Vagina (tissue), 2 donors: ENCODE results near the gene GK. TPM values are rescaled to one million over a fixed set of nuclear protein-coding genes. Genes with fewer than 3 reads are reported as not detected.

Source experiments
- DNase-seq, 2 donors: peaks; one replicate each; pipeline ENCODE4 v3.0.0-alpha.2; 2017; ENCODE audit errors: extremely low spot score in 2 of 2
- H3K27ac ChIP-seq: fragments of 200-600 bp; sonication (generic); one replicate; pipeline ENCODE4 v1.5.1; 2019
- H3K27me3 ChIP-seq: fragments of 200-600 bp; sonication (generic); one replicate; pipeline ENCODE4 v1.5.1; 2019
- H3K36me3 ChIP-seq, 2 donors: fragments of 200-600 bp; sonication (generic); one replicate each; pipeline ENCODE4 v1.5.1; 2017 to 2019
- H3K4me1 ChIP-seq: fragments of 200-600 bp; sonication (generic); one replicate; pipeline ENCODE4 v1.5.1; 2019
- H3K4me3 ChIP-seq, 2 donors: fragments of 200-600 bp; sonication (generic); 1 replicate in 1 of 2; 2 replicates in 1 of 2; pipeline ENCODE4 v1.5.1; 2016 to 2019
- H3K9me3 ChIP-seq: fragments of 200-600 bp; sonication (generic); one replicate; pipeline ENCODE4 v1.5.1; 2019
- POLR2A ChIP-seq, 2 donors: fragments of 450-650 bp; IDR thresholded peaks; one replicate each; pipeline ENCODE4 v1.6.1; 2017; ENCODE audit warnings: antibody characterized with exemption in 2 of 2, mild to moderate bottlenecking in 2 of 2, moderate library complexity in 2 of 2
- POLR2AphosphoS5 ChIP-seq, 2 donors: sonication (generic); formaldehyde crosslinking; IDR thresholded peaks; one replicate each; pipeline ENCODE4 v1.9.0; 2017; ENCODE audit warnings: antibody characterized with exemption in 2 of 2, mild to moderate bottlenecking in 2 of 2, low read depth in 1 of 2; ENCODE audit not compliant: insufficient read depth in 1 of 2
- intact Hi-C: fragments of 100-400 bp; cut with DNase I; formaldehyde crosslinking; loops from one replicate; pipeline ENCODE4 v1.15.1; 2023
- total RNA-seq: library from RNA; depleted of rRNA; stranded (reverse); fragments of >200 nt; gene quantifications from one replicate; pipeline ENCODE4 v1.2.3, GENCODE V29; 2016
- TF ChIP-seq, protein P1 (sequence below), 3 experiments: fragments of 450-650 bp in 2 of 3; fragments of 200-600 bp in 1 of 3; sonication (generic) in 1 of 3; IDR thresholded peaks; one replicate each; pipeline ENCODE4 v1.5.1; 2017 to 2019; ENCODE audit warnings: antibody characterized with exemption in 3 of 3, mild to moderate bottlenecking in 2 of 3, moderate library complexity in 2 of 3

GK gene
- total RNA-seq, 1 donor from 2014 or later, result 7.6 TPM

DNA sequence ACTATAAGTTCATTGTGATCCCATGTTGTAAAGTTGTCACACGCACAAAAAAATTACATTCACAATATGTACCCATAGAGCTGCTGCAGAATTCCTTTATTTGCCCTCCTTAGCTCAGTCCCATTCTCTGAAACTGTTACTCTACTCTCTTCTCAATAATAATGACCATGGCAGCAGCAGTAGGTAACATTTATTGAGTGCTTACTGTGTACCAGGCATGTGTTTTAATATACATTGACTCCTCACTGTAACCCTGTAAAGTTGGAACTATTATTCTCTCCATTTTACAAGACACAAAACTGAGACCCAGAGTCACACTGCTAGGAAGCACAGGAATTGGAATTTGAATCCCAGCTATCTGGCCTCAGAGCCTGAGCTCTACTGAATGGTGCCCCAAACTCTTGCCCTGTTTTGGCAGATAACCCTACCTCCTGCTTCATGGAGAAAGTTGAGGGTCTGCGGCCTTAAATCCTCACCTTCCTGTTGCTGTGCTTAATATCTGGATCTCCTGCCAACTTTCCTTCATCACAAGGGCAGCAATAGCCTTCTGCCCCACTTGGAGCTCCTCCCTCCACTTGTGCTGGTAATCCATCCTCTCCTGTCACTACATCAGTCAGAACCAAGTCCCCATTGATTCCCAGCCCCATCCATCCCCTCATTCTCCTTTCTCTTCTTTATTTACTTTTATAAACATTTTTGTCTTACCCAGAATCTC, 20.8 kb downstream of the GK start:
- intact Hi-C loops, result no loop called here
- DNase-seq, result no peak
- no peaks in the 10 kb centered on the region for H3K4me1 ChIP-seq
- no peaks in the 10 kb centered on the region for H3K9me3 ChIP-seq
- H3K27me3 ChIP-seq, result no peaks in the 10 kb centered on the region
- H3K4me3 ChIP-seq, result no peak overlapping the region
- TF ChIP-seq, protein P1, sequence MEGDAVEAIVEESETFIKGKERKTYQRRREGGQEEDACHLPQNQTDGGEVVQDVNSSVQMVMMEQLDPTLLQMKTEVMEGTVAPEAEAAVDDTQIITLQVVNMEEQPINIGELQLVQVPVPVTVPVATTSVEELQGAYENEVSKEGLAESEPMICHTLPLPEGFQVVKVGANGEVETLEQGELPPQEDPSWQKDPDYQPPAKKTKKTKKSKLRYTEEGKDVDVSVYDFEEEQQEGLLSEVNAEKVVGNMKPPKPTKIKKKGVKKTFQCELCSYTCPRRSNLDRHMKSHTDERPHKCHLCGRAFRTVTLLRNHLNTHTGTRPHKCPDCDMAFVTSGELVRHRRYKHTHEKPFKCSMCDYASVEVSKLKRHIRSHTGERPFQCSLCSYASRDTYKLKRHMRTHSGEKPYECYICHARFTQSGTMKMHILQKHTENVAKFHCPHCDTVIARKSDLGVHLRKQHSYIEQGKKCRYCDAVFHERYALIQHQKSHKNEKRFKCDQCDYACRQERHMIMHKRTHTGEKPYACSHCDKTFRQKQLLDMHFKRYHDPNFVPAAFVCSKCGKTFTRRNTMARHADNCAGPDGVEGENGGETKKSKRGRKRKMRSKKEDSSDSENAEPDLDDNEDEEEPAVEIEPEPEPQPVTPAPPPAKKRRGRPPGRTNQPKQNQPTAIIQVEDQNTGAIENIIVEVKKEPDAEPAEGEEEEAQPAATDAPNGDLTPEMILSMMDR (IDR thresholded peaks at IDR 0.05), result no peak
- TF ChIP-seq POLR2AphosphoS5 (IDR thresholded peaks at IDR 0.05; ENCODE audit: insufficient read depth in 1 of 2, low read depth in 1 of 2) (no peak), POLR2A (IDR thresholded peaks at IDR 0.05) (no peak)
- no peaks in the 10 kb centered on the region for H3K36me3 ChIP-seq
- no peak overlapping the region for H3K27ac ChIP-seq

DNA sequence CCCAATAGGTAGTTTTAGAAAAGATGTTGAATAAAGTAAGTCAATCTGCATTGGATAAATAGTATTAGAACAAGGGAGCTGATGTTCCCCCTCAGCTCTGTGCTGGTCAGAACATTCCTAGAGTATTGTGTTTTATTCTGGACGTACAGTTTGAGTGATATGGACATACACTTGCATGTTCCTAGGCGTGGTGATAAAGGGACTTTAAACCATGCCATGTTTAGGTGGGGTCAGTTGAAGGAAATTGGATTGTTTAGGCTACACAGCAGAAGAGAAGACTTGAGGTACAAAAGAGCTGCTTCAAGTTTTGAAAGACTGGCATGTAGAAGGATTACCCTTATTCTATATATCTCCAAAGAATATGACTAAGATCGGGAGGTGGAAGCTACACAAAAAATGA, 21.6 kb downstream of the GK start:
- Histone ChIP-seq H3K36me3 (no peaks in the 10 kb centered on the region), H3K27ac (no peak overlapping the region), H3K27me3 (no peaks in the 10 kb centered on the region), H3K4me1 (no peaks in the 10 kb centered on the region), H3K9me3 (no peaks in the 10 kb centered on the region), H3K4me3 (no peak overlapping the region)
- no peak for DNase-seq
- intact Hi-C loops, result no loop called here
- TF ChIP-seq POLR2A (IDR thresholded peaks at IDR 0.05) (no peak), POLR2AphosphoS5 (IDR thresholded peaks at IDR 0.05; ENCODE audit: insufficient read depth in 1 of 2, low read depth in 1 of 2) (no peak)
- TF ChIP-seq, protein P1 (IDR thresholded peaks at IDR 0.05), result no peak

DNA sequence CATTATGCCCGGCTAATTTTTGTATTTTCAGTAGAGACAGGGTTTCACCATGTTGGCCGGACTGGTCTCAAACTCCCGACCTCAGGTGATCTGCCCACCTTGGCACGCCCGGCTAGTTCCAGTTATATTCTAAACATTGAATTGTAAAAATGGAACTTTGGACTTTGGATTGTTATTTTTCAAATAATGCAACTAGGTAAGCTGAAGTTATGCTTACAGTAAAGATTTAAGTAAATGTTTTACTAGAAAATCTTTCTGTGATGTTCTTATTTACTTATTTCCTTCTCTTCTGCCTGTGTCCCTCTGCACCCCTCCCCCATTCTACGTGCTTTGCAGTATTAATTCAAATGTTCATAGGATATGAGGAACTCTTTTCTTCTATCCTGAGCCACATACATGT, 26.1 kb downstream of the GK start:
- H3K4me3 ChIP-seq, result no peak overlapping the region
- H3K27ac ChIP-seq, result no peak overlapping the region
- no peaks in the 10 kb centered on the region for H3K4me1 ChIP-seq
- H3K9me3 ChIP-seq, result no peaks in the 10 kb centered on the region
- intact Hi-C loops, result no loop called here
- no peak for DNase-seq
- TF ChIP-seq, protein P1 (IDR thresholded peaks at IDR 0.05), result no peak
- no peak for TF ChIP-seq POLR2AphosphoS5 (IDR thresholded peaks at IDR 0.05; ENCODE audit: insufficient read depth in 1 of 2, low read depth in 1 of 2)
- H3K27me3 ChIP-seq, result no peaks in the 10 kb centered on the region
- no peaks in the 10 kb centered on the region for H3K36me3 ChIP-seq

DNA sequence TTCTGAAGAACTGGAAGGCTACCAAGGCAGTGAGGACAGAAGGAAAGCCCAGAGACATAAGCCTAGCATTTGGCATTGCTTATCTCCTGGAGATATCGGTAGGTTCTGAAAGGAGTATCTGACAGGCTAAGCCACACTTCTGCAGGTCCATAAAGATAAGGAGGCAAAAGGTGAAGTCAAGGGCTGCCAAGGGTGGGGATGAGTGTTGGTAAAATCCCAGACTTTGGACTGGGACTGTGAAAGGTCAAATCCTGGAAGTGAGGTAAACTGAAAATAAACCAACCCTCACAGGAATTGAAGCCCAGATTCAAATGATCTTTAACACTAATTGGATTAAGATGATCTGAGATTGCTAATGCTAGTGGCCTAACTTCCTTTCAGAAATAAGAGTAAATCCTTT, 27.4 kb downstream of the GK start:
- DNase-seq, result no peak
- no peaks in the 10 kb centered on the region for H3K4me1 ChIP-seq
- no peaks in the 10 kb centered on the region for H3K9me3 ChIP-seq
- no peak overlapping the region for H3K4me3 ChIP-seq
- H3K27me3 ChIP-seq, result no peaks in the 10 kb centered on the region
- intact Hi-C loops, result no loop called here
- TF ChIP-seq, protein P1 (IDR thresholded peaks at IDR 0.05), result no peak
- TF ChIP-seq POLR2A (IDR thresholded peaks at IDR 0.05), result no peak
- no peak for TF ChIP-seq POLR2AphosphoS5 (IDR thresholded peaks at IDR 0.05; ENCODE audit: insufficient read depth in 1 of 2, low read depth in 1 of 2)
- no peak overlapping the region for H3K27ac ChIP-seq
- H3K36me3 ChIP-seq, result no peaks in the 10 kb centered on the region

DNA sequence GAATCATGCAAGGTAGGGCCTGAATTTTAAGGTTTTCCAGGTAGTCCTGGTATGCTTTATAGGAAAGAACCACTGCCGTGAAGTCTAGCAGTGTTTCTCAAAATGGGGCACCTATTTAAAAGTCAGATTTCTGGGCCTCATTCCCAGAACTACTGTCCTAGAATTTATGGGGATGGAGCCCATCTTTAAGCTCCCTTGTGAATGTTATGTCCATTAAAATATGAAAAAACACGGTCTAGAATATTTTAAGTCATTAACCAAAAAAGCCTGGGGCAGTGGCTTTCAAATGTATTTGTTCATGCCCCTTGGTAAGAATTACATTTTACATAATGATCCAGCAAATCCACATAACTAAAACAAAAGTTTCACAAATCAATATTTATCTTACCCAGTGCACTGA, 35.4 kb downstream of the GK start:
- no peak for DNase-seq
- TF ChIP-seq POLR2A (IDR thresholded peaks at IDR 0.05) (no peak), POLR2AphosphoS5 (IDR thresholded peaks at IDR 0.05; ENCODE audit: insufficient read depth in 1 of 2, low read depth in 1 of 2) (no peak)
- TF ChIP-seq, protein P1 (IDR thresholded peaks at IDR 0.05), result no peak
- intact Hi-C loops, result no loop called here
- H3K4me1 ChIP-seq, result no peaks in the 10 kb centered on the region
- H3K36me3 ChIP-seq, result no peaks in the 10 kb centered on the region
- no peaks in the 10 kb centered on the region for H3K9me3 ChIP-seq
- no peak overlapping the region for H3K27ac ChIP-seq
- no peak overlapping the region for H3K4me3 ChIP-seq
- no peaks in the 10 kb centered on the region for H3K27me3 ChIP-seq
